Activated CD8-positive, alpha-beta memory T cell treated with anti-CD3 and anti-CD28 coated beads for 1 hour (primary cell): ENCODE data around the gene EME1.

ENCODE experiments used
- DNase-seq, 2 donors: peaks; one replicate each; pipeline ENCODE4 v3.0.0-alpha.2; 2020; ENCODE audit warnings: low read depth in 1 of 2; ENCODE audit errors: extremely low read depth in 1 of 2

Gene EME1

GRCh38 chr17:50347117-50347893 is 25.7 kb upstream of the EME1 start:
- DNase-seq = no peak

GRCh38 chr17:50347894-50348291 is 25.1 kb upstream of the EME1 start:
- DNase-seq = no peak

- DNase-seq = no peak
Observed at GRCh38 chr17:50348522-50349242, 24.3 kb upstream of the EME1 start.

- no peak for DNase-seq
Observed at GRCh38 chr17:50349243-50349600, 23.8 kb upstream of the EME1 start.

- no peak for DNase-seq
Observed at GRCh38 chr17:50350733-50351132, 22.3 kb upstream of the EME1 start.

GRCh38 chr17:50352072-50352692 is 20.8 kb upstream of the EME1 start:
- no peak for DNase-seq

GRCh38 chr17:50352693-50353599 is 20.1 kb upstream of the EME1 start:
- DNase-seq = no peak

- DNase-seq = no peak
Observed at GRCh38 chr17:50353600-50354195, 19.3 kb upstream of the EME1 start.

GRCh38 chr17:50354198-50354597 is 18.8 kb upstream of the EME1 start:
- DNase-seq = no peak

- DNase-seq = no peak
Observed at GRCh38 chr17:50354776-50355175, 18.3 kb upstream of the EME1 start.

GRCh38 chr17:50355336-50355700 is 17.7 kb upstream of the EME1 start:
- DNase-seq = no peak

- no peak for DNase-seq
Observed at GRCh38 chr17:50355701-50356341, 17.2 kb upstream of the EME1 start.

- no peak for DNase-seq
Observed at GRCh38 chr17:50356418-50356817, 16.6 kb upstream of the EME1 start.

- no peak for DNase-seq
Observed at GRCh38 chr17:50356892-50357510, 16.0 kb upstream of the EME1 start.

GRCh38 chr17:50358177-50358576 is 14.9 kb upstream of the EME1 start:
- no peak for DNase-seq

- no peak for DNase-seq
Observed at GRCh38 chr17:50359005-50359699, 13.9 kb upstream of the EME1 start.

GRCh38 chr17:50359998-50360461 is 13.0 kb upstream of the EME1 start:
- DNase-seq = no peak

- no peak for DNase-seq
Observed at GRCh38 chr17:50360486-50361115, 12.4 kb upstream of the EME1 start.
